ENCODE results near the gene DCP1A.
"Not testable (repeated sequence)": the region's sequence is repeated elsewhere in the genome, so short reads cannot be mapped to it uniquely, and the experiment has no call there.

DCP1A gene

DNA sequence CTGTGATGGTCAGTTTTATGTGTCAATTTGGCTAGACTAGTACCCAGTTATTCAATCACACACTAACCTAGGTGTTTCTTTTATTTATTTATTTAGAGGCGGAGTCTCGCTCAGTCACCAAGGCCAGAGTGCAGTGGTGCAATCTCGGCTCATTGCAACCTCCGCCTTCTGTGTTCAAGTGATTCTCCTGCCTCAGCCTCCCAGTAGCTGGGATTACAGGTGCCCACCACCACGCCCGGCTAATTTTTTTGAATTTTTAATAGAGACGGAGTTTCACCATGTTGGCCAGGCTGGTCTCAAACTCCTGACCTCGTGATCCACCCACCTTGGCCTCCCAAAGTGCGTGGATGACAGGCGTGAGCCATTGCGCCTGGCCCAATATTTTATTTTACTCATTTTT lies 78.2 kb downstream of the DCP1A start:
- not testable (repeated sequence) for DNase-seq (ENCODE audit: low read depth in 2 of 2, low spot score in 1 of 2)

DNA sequence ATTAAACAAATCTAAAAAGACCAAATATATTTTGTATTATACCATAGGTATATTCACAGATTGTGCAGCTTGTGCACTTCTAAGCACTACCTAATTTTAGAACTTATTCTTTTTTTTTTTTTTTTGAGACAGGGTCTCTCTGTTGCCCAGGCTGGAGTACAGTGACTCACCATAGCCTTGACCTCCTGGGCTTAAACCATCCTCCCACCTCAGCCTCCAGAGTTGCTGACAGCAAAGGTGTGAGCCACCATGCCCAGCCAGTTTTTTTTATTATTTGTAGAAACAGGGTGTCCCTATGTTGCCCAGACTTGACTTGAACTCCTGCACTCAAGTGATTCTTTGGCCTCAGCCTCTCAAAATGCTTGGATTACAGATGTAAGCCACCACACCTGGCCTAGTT lies 79.6 kb downstream of the DCP1A start:
- DNase-seq (ENCODE audit: low read depth in 2 of 2, low spot score in 1 of 2) = no peak

DNA sequence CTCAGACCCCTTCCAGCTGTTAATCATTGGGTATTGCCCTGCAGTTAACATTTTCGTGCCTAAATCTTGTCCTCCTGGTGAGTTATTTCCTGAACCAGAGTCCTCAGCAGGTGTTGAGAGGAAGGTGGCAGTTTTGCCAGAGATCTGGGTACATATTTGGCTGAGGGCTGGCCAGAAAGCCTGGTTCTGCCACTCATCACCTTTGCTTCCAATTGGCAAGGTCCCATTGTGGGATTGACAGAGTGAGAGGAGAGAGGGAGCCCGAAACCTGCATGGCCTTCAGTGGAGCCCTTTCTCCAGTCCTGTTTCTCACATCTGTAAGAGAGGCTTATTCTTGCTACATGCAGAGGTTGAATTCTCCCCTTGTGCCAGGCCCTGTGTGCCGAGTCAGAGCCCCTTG lies 82.6 kb downstream of the DCP1A start:
- DNase-seq (ENCODE audit: low read depth in 2 of 2, low spot score in 1 of 2) = no peak

DNA sequence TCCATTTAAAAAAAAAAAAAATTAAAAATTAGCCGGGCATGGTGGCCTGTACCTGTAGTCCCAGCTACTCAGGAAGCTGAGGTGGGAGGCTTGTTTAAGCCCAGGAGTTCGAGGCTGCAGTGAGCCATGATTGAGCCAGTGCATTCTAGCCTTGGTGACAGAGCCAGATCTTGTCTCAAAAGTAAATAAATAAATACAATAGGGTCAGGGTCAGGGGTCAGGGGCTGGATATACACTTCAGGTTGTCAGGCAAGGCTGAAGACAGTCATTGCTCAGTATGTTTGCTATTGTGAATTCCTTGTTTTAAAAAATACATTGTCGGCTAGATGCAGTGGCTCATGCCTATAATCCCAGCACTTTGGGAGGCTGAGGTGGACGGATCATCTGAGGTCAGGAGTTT lies 83.4 kb downstream of the DCP1A start:
- no peak for DNase-seq (ENCODE audit: low read depth in 2 of 2, low spot score in 1 of 2)

DNA sequence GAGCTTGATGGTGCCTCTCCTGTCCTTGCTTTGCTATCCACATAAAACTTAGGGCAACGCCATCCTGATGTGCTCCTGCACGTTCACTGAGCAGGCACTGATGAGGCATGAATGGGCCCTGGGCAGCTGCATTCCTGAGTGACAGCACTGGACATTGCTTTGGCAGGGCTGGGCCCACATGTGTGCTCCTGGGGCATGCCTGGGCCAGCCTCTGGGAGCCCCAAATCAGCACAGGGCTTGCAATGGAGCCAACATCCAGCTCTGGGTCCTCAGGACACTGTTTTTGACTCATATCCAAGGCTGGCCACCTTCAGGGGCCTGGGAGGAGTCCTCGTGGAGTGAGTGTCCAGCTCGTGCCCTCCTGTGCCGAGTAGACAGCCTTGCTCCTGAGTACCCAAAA lies 85.6 kb downstream of the DCP1A start:
- DNase-seq (ENCODE audit: low read depth in 2 of 2, low spot score in 1 of 2) = no peak

DNA sequence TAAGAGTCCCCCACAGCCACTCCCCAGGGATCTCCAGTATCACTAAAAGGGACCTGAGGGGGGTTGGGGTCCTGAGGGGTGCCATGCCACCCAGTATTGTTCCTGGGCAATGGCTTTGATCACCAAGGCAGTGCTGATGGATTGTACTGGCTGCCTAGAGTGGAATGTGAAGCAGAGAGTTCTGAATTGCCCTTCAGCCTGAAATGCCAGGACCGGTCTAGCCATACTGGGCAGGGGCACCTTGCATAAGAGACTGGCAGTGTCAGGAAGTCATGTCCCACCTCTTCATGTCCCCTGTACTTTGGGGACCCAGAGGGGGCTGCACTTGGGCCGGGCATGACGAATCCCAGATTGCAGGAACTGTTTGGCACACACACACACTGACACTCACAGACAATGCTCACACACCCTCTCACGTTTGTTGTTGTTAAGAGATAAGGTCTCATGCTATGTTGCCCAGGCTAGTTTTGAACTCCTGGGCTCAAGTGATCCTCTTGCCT lies 87.0 kb downstream of the DCP1A start:
- DNase-seq (ENCODE audit: low read depth in 2 of 2, low spot score in 1 of 2) = no peak

DNA sequence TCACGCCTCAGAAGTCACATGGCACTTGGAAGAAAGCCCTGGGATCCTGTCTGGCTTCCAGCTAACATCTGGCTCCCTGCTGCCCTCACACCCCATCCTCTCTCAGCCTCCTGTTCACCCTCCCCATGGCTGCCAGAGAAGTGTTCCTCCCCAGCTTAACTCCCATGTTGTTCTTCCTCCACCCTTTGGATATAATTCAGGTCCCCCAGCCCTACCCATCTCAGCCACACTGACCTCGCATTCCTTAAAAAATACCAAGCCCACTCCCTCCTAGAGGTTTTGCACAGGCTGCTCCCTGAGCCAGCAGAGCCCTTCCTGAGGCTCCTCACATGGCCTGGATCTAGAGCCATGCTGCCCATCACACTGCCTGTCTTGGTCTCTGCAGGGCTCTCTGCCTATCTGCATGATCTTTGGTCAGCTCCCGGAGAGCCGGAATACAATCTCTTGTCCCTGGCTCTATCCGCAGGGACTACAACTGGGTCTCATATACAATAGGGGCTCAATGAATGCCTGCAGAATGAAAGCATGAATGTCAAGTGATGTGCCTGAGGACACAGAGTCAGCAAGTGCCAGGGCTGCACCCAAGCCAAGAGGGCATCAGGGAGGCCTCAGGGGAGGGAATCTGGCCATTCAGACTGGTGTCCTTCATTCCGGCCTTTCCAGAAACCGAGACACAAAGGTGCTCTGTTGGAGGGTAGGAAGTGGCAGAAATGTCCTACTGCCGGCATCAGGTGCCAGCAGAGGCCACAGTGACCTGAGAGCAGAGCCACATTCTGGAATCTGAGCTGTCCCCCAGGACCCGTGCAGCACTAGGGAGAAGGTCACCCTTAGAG lies 87.7 kb downstream of the DCP1A start:
- DNase-seq (ENCODE audit: low read depth in 2 of 2, low spot score in 1 of 2) = no peak

DNA sequence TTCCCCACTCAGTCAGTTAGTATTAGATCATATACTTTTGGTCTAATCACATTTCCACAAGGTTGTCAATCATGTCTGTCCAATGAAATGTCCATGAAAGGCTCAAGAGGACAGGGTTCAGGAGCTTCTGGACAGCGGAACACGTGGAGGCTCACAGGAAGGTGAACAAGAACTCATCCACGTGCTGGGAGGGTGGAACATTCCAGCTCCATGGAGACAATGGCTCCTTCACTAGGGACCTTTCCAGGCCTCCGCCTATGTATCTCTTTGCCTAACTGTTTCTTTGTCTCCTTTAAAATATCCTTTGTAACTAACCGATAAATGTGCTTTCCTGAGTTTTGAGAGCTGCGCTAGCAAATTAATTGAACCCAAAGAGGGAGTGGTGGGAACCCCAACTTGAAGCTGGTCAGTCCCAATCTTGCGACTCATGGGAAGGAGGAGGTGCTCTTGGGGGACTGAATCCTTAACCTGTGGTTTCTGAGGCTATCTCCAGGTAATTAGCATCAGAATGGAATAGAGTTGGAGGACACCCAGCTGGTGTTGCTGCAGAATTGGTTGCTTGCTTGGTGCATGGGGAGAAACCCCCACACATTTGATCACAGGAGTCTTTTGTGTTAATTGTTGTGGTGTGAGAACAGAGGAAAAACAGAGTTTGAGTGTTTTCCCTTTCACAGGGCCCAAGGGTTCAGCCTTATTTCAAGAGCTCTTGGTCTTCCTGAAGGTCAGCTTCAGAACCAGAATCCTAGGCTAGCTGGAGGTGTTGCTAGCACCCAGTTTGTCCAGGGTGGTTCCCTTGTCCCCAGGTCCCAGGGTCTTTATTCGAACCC lies 88.5 kb downstream of the DCP1A start:
- DNase-seq (ENCODE audit: low read depth in 2 of 2, low spot score in 1 of 2) = no peak

DNA sequence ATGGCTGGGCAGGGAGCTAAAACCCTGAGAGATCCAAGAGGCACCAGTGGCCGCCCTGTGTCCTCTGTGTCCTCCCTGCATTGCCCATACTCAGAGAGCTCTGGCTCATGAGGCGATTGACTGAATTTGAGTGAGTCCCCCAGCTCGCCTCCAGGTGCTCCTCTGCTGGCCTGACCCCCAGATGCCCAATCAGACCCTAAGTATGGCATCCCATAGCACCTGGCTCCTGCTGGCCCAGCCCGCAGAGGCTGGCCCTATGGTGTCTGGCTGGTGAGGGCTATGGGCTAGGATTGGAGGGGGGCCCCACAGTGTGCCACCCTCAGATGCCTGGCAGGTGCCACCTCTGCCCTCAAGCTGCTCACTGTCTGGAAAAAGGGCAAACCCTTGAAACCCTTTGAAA lies 89.9 kb downstream of the DCP1A start:
- no peak for DNase-seq (ENCODE audit: low read depth in 2 of 2, low spot score in 1 of 2)

DNA sequence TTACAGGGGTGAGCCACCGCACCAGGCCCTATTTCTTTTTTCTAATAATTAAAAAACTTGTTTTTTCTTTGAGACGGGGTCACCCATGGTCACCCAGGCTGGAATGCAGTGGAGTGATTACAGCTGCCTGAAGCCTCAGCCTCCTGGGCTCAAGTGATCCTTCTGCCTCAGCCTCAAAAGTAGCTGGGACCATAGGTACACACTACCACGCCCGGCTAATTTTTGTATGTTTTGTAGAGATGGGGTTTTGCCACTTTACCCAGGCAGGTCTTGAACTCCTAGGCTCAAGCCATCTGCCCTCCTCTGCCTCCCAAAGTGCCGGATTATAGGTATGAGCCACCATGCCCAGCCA lies 90.7 kb downstream of the DCP1A start:
- no peak for DNase-seq (ENCODE audit: low read depth in 2 of 2, low spot score in 1 of 2)

DNA sequence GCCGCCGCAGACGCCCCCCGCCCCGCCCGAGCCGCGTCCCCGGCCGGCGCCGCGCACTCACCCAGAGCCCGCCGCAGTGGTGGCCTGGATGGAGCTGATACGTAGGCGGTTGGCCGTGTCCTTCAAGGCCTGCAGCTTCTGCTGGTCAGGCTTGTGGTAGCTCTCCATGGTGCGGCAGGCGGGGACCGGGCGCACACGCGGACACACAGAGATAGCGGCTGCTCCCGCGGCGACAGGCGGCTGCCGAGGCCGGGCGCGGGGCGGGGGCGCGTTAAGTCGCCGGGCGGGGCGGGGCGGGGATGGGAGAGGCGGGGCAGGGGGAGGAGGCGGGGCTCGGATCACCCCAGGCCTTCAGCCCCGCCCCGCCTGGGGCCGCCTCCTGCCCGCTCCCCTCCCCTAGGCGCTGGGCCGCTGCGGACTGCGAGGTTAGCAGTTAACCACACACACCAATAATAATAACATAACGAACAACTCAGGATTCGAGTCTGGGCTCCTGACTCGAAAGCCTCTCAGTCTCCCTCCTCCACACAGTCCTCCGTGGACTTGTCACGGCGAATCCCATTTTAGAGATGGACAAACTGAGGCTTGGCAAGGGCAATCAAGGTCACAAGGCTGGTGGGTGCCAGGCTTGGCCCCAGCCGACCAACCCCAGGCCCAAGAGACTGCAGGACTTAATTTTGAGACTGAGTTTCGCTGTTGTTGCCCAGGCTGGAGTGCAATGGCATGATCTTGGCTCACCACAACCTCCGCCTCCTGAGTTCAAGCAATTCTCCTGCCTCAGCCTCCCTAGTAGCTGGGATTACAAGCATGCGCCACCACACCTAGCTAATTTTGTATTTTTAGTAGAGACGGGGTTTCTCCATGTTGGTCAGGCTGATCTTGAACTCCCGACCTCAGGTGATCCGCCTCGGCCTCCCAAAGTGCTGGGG lies 91.3 kb downstream of the DCP1A start, which contains the start of gene TKT:
TSS of gene TKT (minus strand) at position 248 of the 929 bp plus-strand sequence. CDS start at position 168, 80 bp downstream.
- peak; percentile 50 to 68 for DNase-seq (ENCODE audit: low read depth in 2 of 2, low spot score in 1 of 2)

DNA sequence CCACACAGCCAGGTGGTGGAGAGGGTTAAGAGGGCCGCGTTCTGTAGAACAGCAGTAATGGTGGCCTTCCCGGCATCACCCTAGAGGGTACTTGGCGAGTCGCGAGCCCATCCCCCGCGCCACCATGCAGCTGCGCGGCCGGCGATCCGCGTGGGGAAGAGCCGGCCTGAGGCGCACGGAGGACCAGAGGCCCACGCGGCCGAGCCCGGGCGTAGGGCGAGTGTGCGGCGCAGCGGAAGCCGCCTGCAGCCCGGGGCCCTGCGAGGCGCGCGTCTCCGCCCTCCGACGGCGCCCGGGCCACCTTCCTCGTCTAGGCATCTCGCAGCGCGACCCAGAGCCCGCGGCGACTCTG lies 91.9 kb downstream of the DCP1A start:
- DNase-seq (ENCODE audit: low read depth in 2 of 2, low spot score in 1 of 2) = no peak

DNA sequence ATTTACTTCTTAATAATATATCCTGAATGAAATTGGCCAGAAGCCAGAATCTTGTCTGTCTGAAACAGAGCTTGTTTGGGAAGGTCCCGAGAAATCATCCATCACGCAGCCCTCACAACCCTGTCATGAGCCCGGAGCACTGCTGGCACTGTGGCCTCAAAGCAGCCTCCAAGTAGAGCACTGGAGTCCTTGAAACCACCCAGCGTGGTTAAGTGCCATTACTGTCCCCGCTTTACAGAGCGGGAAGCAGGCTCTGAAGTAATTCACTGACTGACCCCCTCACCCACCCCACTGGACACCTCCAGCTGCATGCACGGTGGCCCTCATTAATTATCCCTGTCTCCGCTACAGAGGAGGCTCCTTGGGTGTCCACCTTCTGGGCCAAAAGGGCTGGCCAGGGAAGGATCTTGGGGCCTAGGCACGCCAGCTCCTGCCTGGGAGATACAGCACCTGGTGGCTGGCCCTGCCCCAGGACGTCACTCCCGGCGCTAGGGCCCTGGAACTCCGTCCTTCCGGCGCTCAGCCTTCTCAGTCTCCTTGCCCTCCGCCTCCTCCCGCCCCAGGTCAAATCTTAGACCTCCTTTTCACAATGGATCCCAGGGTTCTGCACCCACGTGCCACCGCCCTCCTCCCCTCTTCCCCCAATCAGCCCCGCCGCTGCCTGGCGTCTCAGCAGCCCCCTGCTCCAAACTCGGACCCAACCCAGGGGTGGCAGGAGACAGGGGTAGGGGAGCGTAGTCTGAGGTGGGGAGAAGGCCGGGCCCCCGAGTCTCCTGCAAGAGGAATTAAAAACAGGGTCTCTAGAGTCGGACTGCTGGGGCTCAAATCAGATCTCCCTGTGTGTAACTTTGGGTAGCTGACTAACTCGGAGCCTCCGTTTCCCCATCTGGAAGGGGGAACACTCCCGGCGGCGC lies 92.6 kb downstream of the DCP1A start:
- DNase-seq (ENCODE audit: low read depth in 2 of 2, low spot score in 1 of 2) = peak in 1 of 2 donors; percentile 18

DNA sequence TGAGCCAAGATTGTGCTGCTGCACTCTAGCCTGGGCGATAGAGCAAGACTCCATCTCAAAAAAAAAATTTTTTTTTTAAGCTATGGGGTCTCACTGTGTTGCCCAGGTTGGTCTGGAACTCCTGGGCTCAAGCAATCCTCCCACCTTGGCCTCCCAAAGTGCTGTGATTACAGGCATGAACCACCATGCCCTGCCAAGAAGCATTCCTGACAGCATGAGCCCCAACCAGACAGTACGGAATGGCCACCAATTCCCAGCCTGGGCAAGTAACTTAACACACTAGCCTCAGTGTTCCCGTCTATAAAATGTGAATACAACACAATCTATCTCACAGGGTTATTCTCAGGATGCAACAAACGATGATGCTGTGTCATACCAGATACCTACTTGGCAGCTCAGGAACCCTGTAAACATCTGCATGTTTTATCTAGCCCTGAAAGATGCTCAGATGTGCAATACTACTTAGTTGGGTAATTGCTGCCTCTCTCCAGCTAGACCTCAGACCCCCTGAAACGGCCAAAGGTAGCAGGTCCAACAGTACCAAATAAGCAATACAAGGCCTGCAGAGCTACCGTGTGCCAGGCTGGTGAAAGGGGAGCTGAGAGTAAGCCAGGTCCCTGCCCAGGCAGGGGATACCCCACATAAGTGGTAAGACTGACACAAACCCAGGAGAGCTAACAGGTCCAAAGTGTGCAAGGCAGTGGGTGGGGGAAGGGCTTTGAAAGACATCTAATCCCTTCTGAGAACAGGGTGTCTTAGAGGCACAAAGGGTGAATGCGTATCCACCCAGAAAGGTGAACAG lies 93.4 kb downstream of the DCP1A start:
- DNase-seq (ENCODE audit: low read depth in 2 of 2, low spot score in 1 of 2) = no peak

DNA sequence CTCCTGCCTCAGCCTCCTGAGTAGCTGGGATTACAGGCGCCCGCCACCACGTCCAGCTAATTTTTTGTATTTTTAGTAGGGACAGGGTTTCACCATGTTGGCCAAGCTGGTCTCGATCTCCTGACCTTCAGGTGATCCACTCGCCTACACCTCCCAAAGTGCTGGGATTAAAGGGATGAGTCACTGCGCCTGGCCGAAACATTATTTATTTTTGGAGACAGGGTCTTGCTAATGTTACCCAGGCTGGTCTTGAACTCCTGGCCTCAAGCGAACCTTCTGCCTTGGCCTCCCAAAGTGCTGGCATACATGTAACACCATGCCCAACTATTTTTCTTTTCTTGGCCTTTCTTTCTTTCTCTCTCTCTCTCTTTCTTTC lies 94.4 kb downstream of the DCP1A start:
- DNase-seq (ENCODE audit: low read depth in 2 of 2, low spot score in 1 of 2) = not testable (repeated sequence)

DNA sequence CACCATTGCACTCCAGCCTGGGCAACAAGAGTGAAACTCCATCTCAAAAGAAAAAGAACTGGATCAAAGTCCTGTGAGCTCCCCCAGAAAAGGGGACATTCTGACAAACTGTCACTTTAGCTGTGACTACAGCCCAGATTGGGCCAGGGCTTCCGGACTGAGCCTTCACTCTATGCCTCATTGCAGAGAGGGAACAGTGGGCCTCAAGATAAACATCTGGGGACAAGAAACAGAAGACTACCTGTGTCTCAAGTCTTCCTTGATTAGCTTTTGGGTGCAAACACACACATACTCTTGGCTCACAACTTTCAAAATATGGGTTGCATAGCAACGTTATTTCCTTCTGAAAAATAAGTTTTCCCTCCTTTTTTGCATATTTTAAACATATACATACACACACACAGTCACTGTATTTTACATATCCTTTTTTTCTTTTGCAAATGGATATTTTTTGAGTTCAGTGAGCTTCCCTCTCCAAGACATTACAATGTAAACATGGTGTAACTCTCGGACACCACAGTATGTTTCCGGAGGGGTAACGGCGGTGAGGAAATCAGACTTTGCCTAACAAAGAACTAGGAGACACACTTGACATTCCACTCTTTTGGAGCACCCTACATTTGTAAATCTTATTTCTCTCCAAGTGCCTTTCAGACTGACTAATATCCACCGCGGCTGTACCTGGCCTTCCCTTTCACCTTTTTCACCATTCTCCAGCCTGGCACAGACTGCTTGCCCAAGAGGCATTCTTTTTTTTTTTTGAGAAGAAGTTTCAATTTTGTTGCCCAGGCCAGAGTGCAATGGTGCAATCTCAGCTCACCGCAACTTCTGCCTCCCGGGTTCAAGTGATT lies 95.0 kb downstream of the DCP1A start:
- no peak for DNase-seq (ENCODE audit: low read depth in 2 of 2, low spot score in 1 of 2)

DNA sequence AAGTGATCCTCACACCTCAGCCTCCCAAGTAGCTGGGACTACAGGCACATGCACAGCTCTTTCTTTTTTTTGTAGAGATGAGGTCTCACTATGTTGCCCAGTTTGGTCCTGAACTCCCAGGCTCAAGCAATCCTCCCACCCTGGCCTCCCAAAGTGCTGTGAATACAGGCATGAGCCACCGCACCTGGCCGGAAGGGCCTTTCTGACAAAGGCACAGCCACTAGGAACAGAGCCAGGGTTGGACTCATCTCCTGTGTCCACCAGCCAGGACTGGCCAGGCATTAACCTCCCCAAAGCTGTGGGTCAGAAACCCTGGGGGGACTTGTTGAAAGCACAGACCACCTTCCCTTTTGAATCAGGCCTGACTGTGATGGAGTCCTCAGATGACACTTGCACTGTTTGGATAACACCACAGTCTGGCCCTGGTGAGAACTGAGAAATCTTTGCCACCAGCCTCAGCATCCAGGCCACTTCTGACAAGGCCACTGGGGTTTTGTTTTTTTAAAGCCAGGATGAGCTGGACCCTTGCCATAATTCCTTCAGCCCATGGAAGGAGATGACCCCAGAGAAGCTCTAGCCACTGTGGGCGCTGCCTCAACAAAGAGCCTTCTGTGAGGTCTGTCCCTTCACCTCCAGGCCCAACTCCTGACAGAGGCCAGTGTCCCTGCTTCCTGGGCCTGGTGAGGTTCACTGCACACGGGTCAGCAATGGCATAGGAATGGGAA lies 96.3 kb downstream of the DCP1A start:
- DNase-seq (ENCODE audit: low read depth in 2 of 2, low spot score in 1 of 2) = no peak

DNA sequence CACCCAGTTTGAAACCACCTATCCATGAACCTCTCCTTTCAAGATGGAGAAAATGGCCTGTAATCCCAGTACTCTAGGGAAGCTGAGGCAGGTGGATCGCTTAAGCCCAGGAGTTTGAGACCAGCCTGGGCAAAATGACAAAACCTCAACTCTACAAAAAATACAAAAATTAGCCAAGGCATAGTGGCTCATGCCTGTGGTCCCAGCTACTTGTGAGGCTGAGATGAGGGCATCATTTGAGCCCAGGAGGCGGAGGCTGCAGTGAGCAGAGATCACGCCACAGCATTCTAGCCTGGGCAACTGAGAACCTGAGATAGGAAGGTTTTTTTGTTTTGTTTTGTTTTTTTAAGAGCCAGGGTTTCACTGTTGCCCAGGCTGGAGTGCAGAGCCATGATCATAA lies 96.9 kb downstream of the DCP1A start:
- DNase-seq (ENCODE audit: low read depth in 2 of 2, low spot score in 1 of 2) = no peak
